Dedifferentiated amniotic fluid mesenchymal stem cell (primary cell): ENCODE results near the gene PTCD1.
"Not testable (repeated sequence)": the region's sequence is repeated elsewhere in the genome, so short reads cannot be mapped to it uniquely, and the experiment has no call there.

Source experiments
- DNase-seq: peaks from one replicate; pipeline ENCODE4 v3.0.0-alpha.2; 2016; ENCODE audit errors: extremely low spot score

Gene PTCD1

GRCh38 chr7:99389772-99390171 lies 48.8 kb downstream of the PTCD1 start:
- DNase-seq: no peak

GRCh38 chr7:99387912-99388311 lies 50.7 kb downstream of the PTCD1 start:
- no peak for DNase-seq

- not testable (repeated sequence) for DNase-seq
These were observed 51.4 kb downstream of the PTCD1 start for GRCh38 chr7:99387239-99387635.

- DNase-seq: no peak
These were observed 51.9 kb downstream of the PTCD1 start for GRCh38 chr7:99386584-99387238.

- no peak for DNase-seq
These were observed 53.0 kb downstream of the PTCD1 start for GRCh38 chr7:99385564-99385963.

- DNase-seq: no peak
These were observed 54.1 kb downstream of the PTCD1 start for GRCh38 chr7:99384523-99384922.

- no peak for DNase-seq
These were observed 54.7 kb downstream of the PTCD1 start for GRCh38 chr7:99383791-99384370.

- no peak for DNase-seq
These were observed 55.4 kb downstream of the PTCD1 start for GRCh38 chr7:99383203-99383602.

- no peak for DNase-seq
These were observed 56.9 kb downstream of the PTCD1 start for GRCh38 chr7:99381664-99382075.

GRCh38 chr7:99380823-99381663 lies 57.6 kb downstream of the PTCD1 start:
- DNase-seq: no peak

- DNase-seq: no peak
These were observed 58.4 kb downstream of the PTCD1 start for GRCh38 chr7:99380032-99380822.

- DNase-seq: not testable (repeated sequence)
These were observed 58.9 kb downstream of the PTCD1 start for GRCh38 chr7:99379693-99380031.

- peak; percentile 91 for DNase-seq
These were observed 59.5 kb downstream of the PTCD1 start for GRCh38 chr7:99379043-99379577.

- DNase-seq: peak; percentile 51
These were observed 63.4 kb downstream of the PTCD1 start for GRCh38 chr7:99375070-99375807.

- no peak for DNase-seq
These were observed 64.2 kb downstream of the PTCD1 start, which contains the start of gene ARPC1B for GRCh38 chr7:99374111-99375064. TSS of gene ARPC1B (plus strand) at chr7:99374730. CDS start at chr7:99385715, 10,985 bp downstream.

GRCh38 chr7:99373091-99374066 lies 65.2 kb downstream of the PTCD1 start:
- DNase-seq: no peak

- DNase-seq: no peak
These were observed 66.1 kb downstream of the PTCD1 start for GRCh38 chr7:99372275-99373090.
